GM12872 (cell line): Measurements from ENCODE around the gene CCNY.

Experiments used
- CTCF ChIP-seq: IDR thresholded peaks from 3 replicates; pipeline ENCODE4 v1.5.1; 2011; ENCODE audit warnings: low read depth, mild to moderate bottlenecking, low read length, moderate library complexity; ENCODE audit not compliant: insufficient read depth

Gene CCNY

GRCh38 chr10:35554036-35554435 is 217.7 kb downstream of the CCNY start:
- TF ChIP-seq CTCF = no peak

GRCh38 chr10:35554461-35555056 is 218.2 kb downstream of the CCNY start:
- TF ChIP-seq CTCF = no peak

- no peak for TF ChIP-seq CTCF
Measured at GRCh38 chr10:35555962-35556930, 219.9 kb downstream of the CCNY start.

- no peak for TF ChIP-seq CTCF
Measured at GRCh38 chr10:35558276-35558675, 222.0 kb downstream of the CCNY start.

- no peak for TF ChIP-seq CTCF
Measured at GRCh38 chr10:35559416-35559815, 223.1 kb downstream of the CCNY start.

GRCh38 chr10:35561715-35562114 is 225.4 kb downstream of the CCNY start:
- no peak for TF ChIP-seq CTCF

GRCh38 chr10:35562427-35562826 is 226.1 kb downstream of the CCNY start:
- TF ChIP-seq CTCF = no peak
